ENCODE results near the gene ZNF750. TPM values are rescaled to one million over a fixed set of nuclear protein-coding genes. Genes with fewer than 3 reads are reported as not detected.

The ZNF750 gene
- total RNA-seq, 1 experiment from 2014 or later, result not detected

GRCh38 chr17:82858376-82859126 lies 18.7 kb upstream of the ZNF750 start:
- no TSS peak for BruUV-seq (replicated peaks)
- Histone ChIP-seq H3K27ac (ENCODE audit: low read length) (no peak overlapping the region), H3K9me3 (ENCODE audit: control insufficient read depth, insufficient read depth, low read depth, low read length) (no peaks in the 10 kb centered on the region), H3K4me3 (ENCODE audit: low read depth in 2 of 2, low read length in 2 of 2) (no peak overlapping the region), H3K36me3 (ENCODE audit: control insufficient read depth, insufficient read depth, low read length) (0 out of 2 replicates have a peak, but pooled peaks cover 2% of the 10 kb centered on the region), H3K27me3 (ENCODE audit: control insufficient read depth, insufficient read depth, low read length) (no peaks in the 10 kb centered on the region), H3K4me1 (ENCODE audit: control insufficient read depth, insufficient read depth, low read length) (peaks cover 10% of the 10 kb centered on the region)
- in situ Hi-C loops (cut with HindIII; ENCODE audit: low pct_unique_long_range_greater_than_20kb, low sequenced_read_pairs) (no loop called here), intact Hi-C loops (cut with micrococcal nuclease; ENCODE audit: unreplicated experiment) (no loop called here)
- ChIA-PET POLR2A (no interaction called here), CTCF (no interaction called here)
- DNase-seq (ENCODE audit: low read depth, low spot score) (no peak), ATAC-seq (no peak)
- no peak for TF ChIP-seq SIN3A (IDR thresholded peaks at IDR 0.05; ENCODE audit: borderline replicate concordance, insufficient read depth, low read depth, low read length)
- no peak for TF ChIP-seq TCF7L2 (IDR thresholded peaks at IDR 0.05; ENCODE audit: low read depth, low read length)
- TF ChIP-seq POLR2AphosphoS5 (IDR thresholded peaks at IDR 0.05; ENCODE audit: low read depth, low read length), result no peak
- no peak for TF ChIP-seq CTCF (IDR thresholded peaks at IDR 0.05)
- TF ChIP-seq REST (IDR thresholded peaks at IDR 0.05; ENCODE audit: insufficient read depth in 1 of 2, low read depth in 2 of 2, low read length in 1 of 2), result no peak

- ATAC-seq, result no peak
- POLR2A ChIA-PET, result no interaction called here
- Histone ChIP-seq H3K27ac (ENCODE audit: low read length) (no peak overlapping the region), H3K4me1 (ENCODE audit: control insufficient read depth, insufficient read depth, low read length) (peaks cover 7% of the 10 kb centered on the region; the same call in 1 of the 2 replicates), H3K27me3 (ENCODE audit: control insufficient read depth, insufficient read depth, low read length) (no peaks in the 10 kb centered on the region), H3K36me3 (ENCODE audit: control insufficient read depth, insufficient read depth, low read length) (0 out of 2 replicates have a peak, but pooled peaks cover 2% of the 10 kb centered on the region), H3K4me3 (ENCODE audit: low read depth in 2 of 2, low read length in 2 of 2) (no peak overlapping the region), H3K9me3 (ENCODE audit: control insufficient read depth, insufficient read depth, low read depth, low read length) (no peaks in the 10 kb centered on the region)
- no TSS peak for BruUV-seq (replicated peaks)
- CTCF ChIA-PET, result no interaction called here
- TF ChIP-seq SIN3A (IDR thresholded peaks at IDR 0.05; ENCODE audit: borderline replicate concordance, insufficient read depth, low read depth, low read length) (no peak), CTCF (IDR thresholded peaks at IDR 0.05) (no peak), TCF7L2 (IDR thresholded peaks at IDR 0.05; ENCODE audit: low read depth, low read length) (no peak), POLR2AphosphoS5 (IDR thresholded peaks at IDR 0.05; ENCODE audit: low read depth, low read length) (no peak), REST (IDR thresholded peaks at IDR 0.05; ENCODE audit: insufficient read depth in 1 of 2, low read depth in 2 of 2, low read length in 1 of 2) (no peak)
- intact Hi-C loops (cut with micrococcal nuclease; ENCODE audit: unreplicated experiment), result no loop called here
- DNase-seq (ENCODE audit: low read depth, low spot score), result no peak
- in situ Hi-C loops (cut with HindIII; ENCODE audit: low pct_unique_long_range_greater_than_20kb, low sequenced_read_pairs), result no loop called here
Observed at GRCh38 chr17:82856361-82856760, 16.5 kb upstream of the ZNF750 start.

Data from Panc1 (cell line).